Measurements from ENCODE around the gene TSPAN19.

DNA sequence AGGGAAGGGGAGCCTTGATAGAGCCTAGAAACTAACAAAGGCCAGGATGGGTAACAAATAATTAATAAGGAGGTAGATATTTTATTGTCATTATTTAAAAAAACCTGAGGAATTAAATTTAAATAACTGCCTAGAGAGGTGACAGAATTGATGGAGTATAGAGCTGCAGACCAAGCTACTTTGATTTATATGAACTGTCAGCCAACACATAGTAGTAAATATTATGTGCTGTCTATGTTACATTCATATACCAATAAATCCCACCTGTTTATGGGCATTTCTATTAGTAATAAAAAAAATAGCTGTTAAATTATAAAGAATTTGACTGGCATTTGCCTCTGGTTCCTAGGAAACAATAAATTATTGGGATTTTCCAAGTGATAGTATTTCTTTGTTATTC, 37.7 kb downstream of the TSPAN19 start:
- TF ChIP-seq, protein P1, sequence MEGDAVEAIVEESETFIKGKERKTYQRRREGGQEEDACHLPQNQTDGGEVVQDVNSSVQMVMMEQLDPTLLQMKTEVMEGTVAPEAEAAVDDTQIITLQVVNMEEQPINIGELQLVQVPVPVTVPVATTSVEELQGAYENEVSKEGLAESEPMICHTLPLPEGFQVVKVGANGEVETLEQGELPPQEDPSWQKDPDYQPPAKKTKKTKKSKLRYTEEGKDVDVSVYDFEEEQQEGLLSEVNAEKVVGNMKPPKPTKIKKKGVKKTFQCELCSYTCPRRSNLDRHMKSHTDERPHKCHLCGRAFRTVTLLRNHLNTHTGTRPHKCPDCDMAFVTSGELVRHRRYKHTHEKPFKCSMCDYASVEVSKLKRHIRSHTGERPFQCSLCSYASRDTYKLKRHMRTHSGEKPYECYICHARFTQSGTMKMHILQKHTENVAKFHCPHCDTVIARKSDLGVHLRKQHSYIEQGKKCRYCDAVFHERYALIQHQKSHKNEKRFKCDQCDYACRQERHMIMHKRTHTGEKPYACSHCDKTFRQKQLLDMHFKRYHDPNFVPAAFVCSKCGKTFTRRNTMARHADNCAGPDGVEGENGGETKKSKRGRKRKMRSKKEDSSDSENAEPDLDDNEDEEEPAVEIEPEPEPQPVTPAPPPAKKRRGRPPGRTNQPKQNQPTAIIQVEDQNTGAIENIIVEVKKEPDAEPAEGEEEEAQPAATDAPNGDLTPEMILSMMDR (optimal IDR thresholded peaks at IDR 0.05 in 1 of 3, IDR thresholded peaks at IDR 0.05 in 1 of 3, conservative IDR thresholded peaks at IDR 0.05 in 1 of 3; ENCODE audit: extremely low read depth in 1 of 3, insufficient read depth in 2 of 3, low read length in 3 of 3): no peak
- TF ChIP-seq EZH2 (IDR thresholded peaks at IDR 0.05; ENCODE audit: low read length): no peak

All from keratinocyte (primary cell).